DMS 273 (cell line): ENCODE measurements around the gene SLC26A11.
"Not testable (repeated sequence)": the region's sequence is repeated elsewhere in the genome, so short reads cannot be mapped to it uniquely, and the experiment has no call there.

Experiments
- DNase-seq: peaks from one replicate; lab custom pipeline; 2025; ENCODE audit not compliant: unreplicated experiment; lab: John Stamatoyannopoulos, UW

SLC26A11 gene

GRCh38 chr17:80299350-80300100 lies 79.3 kb downstream of the SLC26A11 start:
- DNase-seq: not testable (repeated sequence)

- DNase-seq: not testable (repeated sequence)
Measured at GRCh38 chr17:80300756-80301155, 80.5 kb downstream of the SLC26A11 start.
